Keratinocyte (primary cell): Measurements from ENCODE around the gene NFASC.

Experiments used
- EZH2 ChIP-seq: IDR thresholded peaks from one replicate; pipeline ENCODE4 v1.6.1; 2012; ENCODE audit warnings: inconsistent platforms, mild to moderate bottlenecking, low read length, moderate library complexity
- TF ChIP-seq, protein P1 (sequence below), 3 experiments: IDR thresholded peaks in 1 of 3; conservative IDR thresholded peaks in 1 of 3; optimal IDR thresholded peaks in 1 of 3; 2 replicates in 2 of 3; 3 replicates in 1 of 3; pipeline versions ENCODE3 to v1.5.1; 2011; ENCODE audit warnings: low read length in 3 of 3, mild to moderate bottlenecking in 3 of 3, moderate library complexity in 2 of 3, control low read depth in 1 of 3, inconsistent platforms in 1 of 3; ENCODE audit not compliant: insufficient read depth in 2 of 3; ENCODE audit errors: extremely low read depth in 1 of 3

GRCh38 chr1:205049479-205049878 lies 178.8 kb downstream of the NFASC start:
- TF ChIP-seq, protein P1, sequence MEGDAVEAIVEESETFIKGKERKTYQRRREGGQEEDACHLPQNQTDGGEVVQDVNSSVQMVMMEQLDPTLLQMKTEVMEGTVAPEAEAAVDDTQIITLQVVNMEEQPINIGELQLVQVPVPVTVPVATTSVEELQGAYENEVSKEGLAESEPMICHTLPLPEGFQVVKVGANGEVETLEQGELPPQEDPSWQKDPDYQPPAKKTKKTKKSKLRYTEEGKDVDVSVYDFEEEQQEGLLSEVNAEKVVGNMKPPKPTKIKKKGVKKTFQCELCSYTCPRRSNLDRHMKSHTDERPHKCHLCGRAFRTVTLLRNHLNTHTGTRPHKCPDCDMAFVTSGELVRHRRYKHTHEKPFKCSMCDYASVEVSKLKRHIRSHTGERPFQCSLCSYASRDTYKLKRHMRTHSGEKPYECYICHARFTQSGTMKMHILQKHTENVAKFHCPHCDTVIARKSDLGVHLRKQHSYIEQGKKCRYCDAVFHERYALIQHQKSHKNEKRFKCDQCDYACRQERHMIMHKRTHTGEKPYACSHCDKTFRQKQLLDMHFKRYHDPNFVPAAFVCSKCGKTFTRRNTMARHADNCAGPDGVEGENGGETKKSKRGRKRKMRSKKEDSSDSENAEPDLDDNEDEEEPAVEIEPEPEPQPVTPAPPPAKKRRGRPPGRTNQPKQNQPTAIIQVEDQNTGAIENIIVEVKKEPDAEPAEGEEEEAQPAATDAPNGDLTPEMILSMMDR (optimal IDR thresholded peaks at IDR 0.05 in 1 of 3, IDR thresholded peaks at IDR 0.05 in 1 of 3, conservative IDR thresholded peaks at IDR 0.05 in 1 of 3; ENCODE audit: extremely low read depth in 1 of 3, insufficient read depth in 2 of 3, low read length in 3 of 3) = no peak
- TF ChIP-seq EZH2 = no peak
